H9 (cell line): ENCODE data around the gene PTPRN2. TPM values are rescaled to one million over a fixed set of nuclear protein-coding genes. Genes with fewer than 3 reads are reported as not detected.

Source experiments
- DNase-seq: peaks from one replicate; pipeline ENCODE4 v3.0.0-alpha.2; 2017
- H2AFZ ChIP-seq: one replicate; pipeline ENCODE4 v1.6.1; 2013; ENCODE audit warnings: mild to moderate bottlenecking, low read length, control low read depth, moderate library complexity
- H2AK5ac ChIP-seq: 2 replicates; pipeline ENCODE4 v1.6.1; 2013; ENCODE audit warnings: low read length, control low read depth, mixed read lengths; ENCODE audit not compliant: insufficient read length
- H2BK120ac ChIP-seq: one replicate; pipeline ENCODE4 v1.6.1; 2013; ENCODE audit warnings: low read depth, mild to moderate bottlenecking, low read length, control low read depth, inconsistent platforms; ENCODE audit not compliant: poor library complexity, severe bottlenecking
- H2BK12ac ChIP-seq: 2 replicates; pipeline ENCODE4 v1.6.1; 2013; ENCODE audit warnings: low read length, control low read depth, mixed read lengths, low read depth; ENCODE audit not compliant: insufficient read length
- H2BK15ac ChIP-seq: 2 replicates; pipeline ENCODE4 v1.6.1; 2013; ENCODE audit warnings: low read depth, low read length, control low read depth
- H2BK20ac ChIP-seq: one replicate; pipeline ENCODE4 v1.6.1; 2013; ENCODE audit warnings: low read depth, mild to moderate bottlenecking, low read length, control low read depth, inconsistent platforms; ENCODE audit not compliant: poor library complexity, severe bottlenecking
- H2BK5ac ChIP-seq: 2 replicates; pipeline ENCODE4 v1.6.1; 2013; ENCODE audit warnings: low read length, control low read depth, mixed read lengths; ENCODE audit not compliant: insufficient read length
- H3K14ac ChIP-seq: 2 replicates; pipeline ENCODE4 v1.6.1; 2013; ENCODE audit warnings: low read length, control low read depth; ENCODE audit not compliant: insufficient read depth
- H3K18ac ChIP-seq: 2 replicates; pipeline ENCODE4 v1.6.1; 2013; ENCODE audit warnings: low read depth, mild to moderate bottlenecking, mixed read lengths, low read length, control low read depth; ENCODE audit not compliant: insufficient read length
- H3K23ac ChIP-seq: 2 replicates; pipeline ENCODE4 v1.6.1; 2013; ENCODE audit warnings: low read length, control low read depth, mixed read lengths, low read depth; ENCODE audit not compliant: insufficient read length
- H3K23me2 ChIP-seq: 2 replicates; pipeline ENCODE4 v1.6.1; 2013; ENCODE audit warnings: low read depth, mild to moderate bottlenecking, mixed read lengths, low read length, control low read depth; ENCODE audit not compliant: insufficient read length, poor library complexity, severe bottlenecking
- H3K27ac ChIP-seq: 2 replicates; pipeline ENCODE4 v1.5.1; 2013; ENCODE audit warnings: low read length, control low read depth, mixed read lengths, low read depth; ENCODE audit not compliant: insufficient read length
- H3K27me3 ChIP-seq: 2 replicates; pipeline ENCODE4 v1.6.1; 2013; ENCODE audit warnings: low read length, control low read depth, inconsistent platforms; ENCODE audit not compliant: insufficient read depth
- H3K4ac ChIP-seq: 2 replicates; pipeline ENCODE4 v1.6.1; 2013; ENCODE audit warnings: low read depth, mild to moderate bottlenecking, control low read depth, inconsistent platforms, low read length, moderate library complexity
- H3K4me1 ChIP-seq: 2 replicates; pipeline ENCODE4 v1.6.1; 2013; ENCODE audit warnings: low read length, control low read depth, inconsistent platforms; ENCODE audit not compliant: insufficient read depth
- H3K4me2 ChIP-seq: 2 replicates; pipeline ENCODE4 v1.6.1; 2013; ENCODE audit warnings: low read length, control low read depth, mixed read lengths; ENCODE audit not compliant: insufficient read length, insufficient read depth
- H3K56ac ChIP-seq: 2 replicates; pipeline ENCODE4 v1.6.1; 2013; ENCODE audit warnings: low read depth, mild to moderate bottlenecking, mixed read lengths, low read length, control low read depth; ENCODE audit not compliant: insufficient read length
- H3K79me1 ChIP-seq: 2 replicates; pipeline ENCODE4 v1.6.1; 2013; ENCODE audit warnings: low read depth, mild to moderate bottlenecking, moderate library complexity, low read length, control low read depth, inconsistent platforms; ENCODE audit not compliant: insufficient read depth, poor library complexity, severe bottlenecking
- H3K79me2 ChIP-seq: 2 replicates; pipeline ENCODE4 v1.6.1; 2013; ENCODE audit warnings: low read length, control low read depth, inconsistent platforms; ENCODE audit not compliant: insufficient read depth
- H3K9ac ChIP-seq: 2 replicates; pipeline ENCODE4 v1.6.1; 2013; ENCODE audit warnings: low read length, control low read depth, mixed read lengths; ENCODE audit not compliant: insufficient read length; ENCODE audit errors: extremely low read depth
- H3K9me3 ChIP-seq: one replicate; pipeline ENCODE4 v1.6.1; 2013; ENCODE audit warnings: low read depth, low read length, inconsistent platforms; ENCODE audit not compliant: control insufficient read depth
- H3T11ph ChIP-seq: one replicate; pipeline ENCODE4 v1.6.1; 2013; ENCODE audit warnings: mild to moderate bottlenecking, low read length, control low read depth, inconsistent platforms
- H4K20me1 ChIP-seq: one replicate; pipeline ENCODE4 v1.6.1; 2013; ENCODE audit not compliant: control insufficient read depth, insufficient read length, insufficient read depth
- H4K5ac ChIP-seq: 2 replicates; pipeline ENCODE4 v1.6.1; 2013; ENCODE audit warnings: low read depth, mild to moderate bottlenecking, mixed read lengths, low read length, control low read depth; ENCODE audit not compliant: insufficient read length
- H4K8ac ChIP-seq: replicated peaks from 2 replicates; pipeline ENCODE4 v1.6.1; 2013; ENCODE audit warnings: low read length, control low read depth, mixed read lengths, low read depth; ENCODE audit not compliant: insufficient read length
- H4K91ac ChIP-seq: 2 replicates; pipeline ENCODE4 v1.6.1; 2013; ENCODE audit warnings: low read depth, mild to moderate bottlenecking, moderate library complexity, mixed read lengths, low read length, control low read depth; ENCODE audit not compliant: insufficient read length
- H3K27ac Mint-ChIP-seq, 3 experiments: 2 replicates in 2 of 3; 3 replicates in 1 of 3; pipeline ENCODE4 v1.8.0; 2020 to 2021; ENCODE audit warnings: mixed read lengths in 3 of 3, mild to moderate bottlenecking in 1 of 3, moderate library complexity in 1 of 3
- H3K27me3 Mint-ChIP-seq: 2 replicates; pipeline ENCODE4 v1.8.0; 2021; ENCODE audit warnings: low read depth, mild to moderate bottlenecking, moderate library complexity, mixed read lengths
- H3K36me3 Mint-ChIP-seq, 3 experiments: 2 replicates in 2 of 3; 3 replicates in 1 of 3; pipeline ENCODE4 v1.8.0; 2020 to 2021; ENCODE audit warnings: low read depth in 3 of 3, mixed read lengths in 3 of 3; ENCODE audit not compliant: insufficient read depth in 1 of 3
- H3K4me1 Mint-ChIP-seq, 2 experiments: 2 replicates each; pipeline ENCODE4 v1.8.0; 2020; ENCODE audit warnings: mixed read lengths in 2 of 2
- H3K4me3 Mint-ChIP-seq, 2 experiments: 2 replicates in 1 of 2; 3 replicates in 1 of 2; pipeline ENCODE4 v1.8.0; 2020 to 2021; ENCODE audit warnings: mild to moderate bottlenecking in 2 of 2, mixed read lengths in 2 of 2, moderate library complexity in 1 of 2
- H3K9me3 Mint-ChIP-seq, 2 experiments: 2 replicates in 1 of 2; 3 replicates in 1 of 2; pipeline ENCODE4 v1.8.0; 2020; ENCODE audit warnings: mild to moderate bottlenecking in 2 of 2, mixed read lengths in 2 of 2, moderate library complexity in 1 of 2
- CTCF ChIP-seq: fragments of 200-600 bp; sonication (generic); conservative IDR thresholded peaks from 3 replicates; pipeline ENCODE4 v1.8.0; 2021; ENCODE audit warnings: antibody characterized with exemption, mild to moderate bottlenecking
- WGBS: extraction: QIAGEN DNeasy Blood & Tissue Kit; methylation state at CpG from one replicate; pipeline ENCODE4 v1.1.7; 2013; ENCODE audit warnings: missing lambda C conversion rate, low lambda C conversion rate, mixed read lengths; ENCODE audit not compliant: insufficient read length; ENCODE audit errors: extremely low coverage; 5-methylcytosine and 5-hydroxymethylcytosine counted together
- total RNA-seq: library from RNA; stranded (reverse); gene quantifications from 2 replicates; pipeline ENCODE4 v1.2.1, GENCODE V29; 2021

PTPRN2 gene
- total RNA-seq, 1 experiment from 2014 or later: 5.2 TPM

- Histone ChIP-seq H3K56ac (no peak overlapping the region), H3K9me3 (no peaks in the 10 kb centered on the region), H3K4ac (no peak overlapping the region), H2AK5ac (no peak overlapping the region), H4K8ac (no peak overlapping the region), H3K27ac (no peak overlapping the region), H3K4me2 (no peak overlapping the region), H2BK12ac (no peak overlapping the region), H3K79me2 (no peaks in the 10 kb centered on the region), H3K14ac (no peak overlapping the region), H2BK5ac (no peak overlapping the region), H4K5ac (no peak overlapping the region), H3K18ac (no peak overlapping the region), H3K9ac (no peak overlapping the region), H4K91ac (no peak overlapping the region), H2AFZ (no peak overlapping the region), H3K4me1 (peaks cover 6% of the 10 kb centered on the region; the same call in 1 of the 2 replicates), H3K23ac (no peak overlapping the region), H2BK20ac (no peak overlapping the region), H4K20me1 (no peaks in the 10 kb centered on the region), H3K79me1 (no peaks in the 10 kb centered on the region), H3K27me3 (no peaks in the 10 kb centered on the region), H3K23me2 (no peaks in the 10 kb centered on the region), H2BK15ac (no peak overlapping the region), H3T11ph (no peak overlapping the region), H2BK120ac (no peak overlapping the region)
- H3K27me3 Mint-ChIP-seq: peaks cover 6% of the 10 kb centered on the region
- DNase-seq: no peak
- no peaks in the 10 kb centered on the region for H3K9me3 Mint-ChIP-seq
- H3K4me1 Mint-ChIP-seq: peaks cover 38 to 44% of the 10 kb centered on the region in 2 experiments
- no CpG with 5 or more reads among the region's 12 CpGs for WGBS
- no peak for TF ChIP-seq CTCF
- H3K36me3 Mint-ChIP-seq: peaks cover 0 to 10% (median 0%) of the 10 kb centered on the region in 3 experiments; a peak in 4 of 7 replicates
- H3K4me3 Mint-ChIP-seq: no peak overlapping the region
- H3K27ac Mint-ChIP-seq: 0 out of 7 replicates have a peak overlapping the region, but pooled peaks of 1 of the 3 experiments have one; percentile 51
Observed at GRCh38 chr7:157797361-157797760, 790.3 kb downstream of the PTPRN2 start.
